ENCODE results near the gene CTDSPL2. TPM values are rescaled to one million over a fixed set of nuclear protein-coding genes. Genes with fewer than 3 reads are reported as not detected.

CTDSPL2 gene
- total RNA-seq, 4 donors from 2014 or later = 40.0 to 75.4 (median 50.0) TPM

- no peaks in the 10 kb centered on the region for H3K27me3 ChIP-seq
- no peak overlapping the region for H3K27ac ChIP-seq
- WGBS = 89% methylated on average over 8 of the region's 8 CpGs
- no peak for TF ChIP-seq CTCF (IDR thresholded peaks at IDR 0.05)
- no peak for TF ChIP-seq POLR2A (IDR thresholded peaks at IDR 0.05)
- TF ChIP-seq POLR2AphosphoS5 (IDR thresholded peaks at IDR 0.05) = no peak
- no peak for TF ChIP-seq EP300 (IDR thresholded peaks at IDR 0.05)
- peaks cover 68% of the 10 kb centered on the region for H3K36me3 ChIP-seq
- no peak for DNase-seq (ENCODE audit: low spot score in 2 of 2)
- no peaks in the 10 kb centered on the region for H3K9me3 ChIP-seq
- no peak overlapping the region for H3K4me3 ChIP-seq
- no peaks in the 10 kb centered on the region for H3K4me1 ChIP-seq
These were observed 68.1 kb downstream of the CTDSPL2 start for GRCh38 chr15:44495562-44495961.

- no peaks in the 10 kb centered on the region for H3K9me3 ChIP-seq
- H3K4me1 ChIP-seq = no peaks in the 10 kb centered on the region
- H3K4me3 ChIP-seq = no peak overlapping the region
- H3K27ac ChIP-seq = no peak overlapping the region
- DNase-seq (ENCODE audit: low spot score in 2 of 2) = no peak
- H3K36me3 ChIP-seq = peaks cover 58% of the 10 kb centered on the region
- 74% methylated on average over 3 of the region's 3 CpGs for WGBS
- H3K27me3 ChIP-seq = no peaks in the 10 kb centered on the region
- TF ChIP-seq EP300 (IDR thresholded peaks at IDR 0.05) = no peak
- no peak for TF ChIP-seq CTCF (IDR thresholded peaks at IDR 0.05)
- no peak for TF ChIP-seq POLR2A (IDR thresholded peaks at IDR 0.05)
- TF ChIP-seq POLR2AphosphoS5 (IDR thresholded peaks at IDR 0.05) = no peak
These were observed 73.1 kb downstream of the CTDSPL2 start for GRCh38 chr15:44500555-44500954.

GRCh38 chr15:44501768-44502366, 74.4 kb downstream of the CTDSPL2 start:
- Histone ChIP-seq H3K27me3 (no peaks in the 10 kb centered on the region), H3K36me3 (peaks cover 49% of the 10 kb centered on the region), H3K4me3 (no peak overlapping the region), H3K27ac (no peak overlapping the region), H3K9me3 (no peaks in the 10 kb centered on the region), H3K4me1 (no peaks in the 10 kb centered on the region)
- no peak for DNase-seq (ENCODE audit: low spot score in 2 of 2)
- WGBS = 83% methylated on average over 3 of the region's 3 CpGs
- TF ChIP-seq CTCF (IDR thresholded peaks at IDR 0.05) (peak; percentile 37 to 41), POLR2AphosphoS5 (IDR thresholded peaks at IDR 0.05) (no peak)

GRCh38 chr15:44516436-44516835, 89.0 kb downstream of the CTDSPL2 start:
- H3K9me3 ChIP-seq = no peaks in the 10 kb centered on the region
- H3K36me3 ChIP-seq = peaks cover 36% of the 10 kb centered on the region
- TF ChIP-seq CTCF (IDR thresholded peaks at IDR 0.05) (no peak), EP300 (IDR thresholded peaks at IDR 0.05) (no peak), POLR2A (IDR thresholded peaks at IDR 0.05) (no peak), POLR2AphosphoS5 (IDR thresholded peaks at IDR 0.05) (no peak)

GRCh38 chr15:44519537-44519936, 92.1 kb downstream of the CTDSPL2 start:
- H3K36me3 ChIP-seq = peaks cover 60% of the 10 kb centered on the region
- no peak overlapping the region for H3K27ac ChIP-seq
- H3K27me3 ChIP-seq = no peaks in the 10 kb centered on the region
- WGBS = 85% methylated on average over 6 of the region's 6 CpGs
- no peaks in the 10 kb centered on the region for H3K9me3 ChIP-seq
- DNase-seq (ENCODE audit: low spot score in 2 of 2) = no peak
- TF ChIP-seq POLR2A (IDR thresholded peaks at IDR 0.05) (no peak), POLR2AphosphoS5 (IDR thresholded peaks at IDR 0.05) (no peak), CTCF (IDR thresholded peaks at IDR 0.05) (no peak), EP300 (IDR thresholded peaks at IDR 0.05) (no peak)
- no peak overlapping the region for H3K4me3 ChIP-seq
- H3K4me1 ChIP-seq = no peaks in the 10 kb centered on the region

More at GRCh38 chr15:44516436-44516835, 89.0 kb downstream of the CTDSPL2 start:
- Histone ChIP-seq H3K27ac (no peak overlapping the region), H3K27me3 (no peaks in the 10 kb centered on the region), H3K4me1 (no peaks in the 10 kb centered on the region), H3K4me3 (no peak overlapping the region)
- no peak for DNase-seq (ENCODE audit: low spot score in 2 of 2)

All from suprapubic skin (tissue), 4 donors.